Heart right ventricle (tissue), 16 donors: ENCODE data around the gene TMPRSS11E. TPM values are rescaled to one million over a fixed set of nuclear protein-coding genes. Genes with fewer than 3 reads are reported as not detected.

ENCODE experiments used
- ATAC-seq, 8 donors: fragments of 200-7000 bp; cut with Tn5 transposase; one replicate each; pipeline ENCODE4 v1.9.1; 2020; ENCODE audit warnings: mild to moderate bottlenecking in 8 of 8, moderate library complexity in 8 of 8, moderate number of reproducible peaks in 1 of 8
- DNase-seq, 2 donors: peaks; one replicate each; pipeline ENCODE4 v3.0.0-alpha.2; 2020
- H3K27ac ChIP-seq, 10 donors: fragments of 200-600 bp; sonication (generic) in 2 of 10; one replicate each; pipeline versions ENCODE4 v1.5.0 to v1.8.0; 2020 to 2022; ENCODE audit warnings: mild to moderate bottlenecking in 3 of 10
- H3K27me3 ChIP-seq, 7 donors: fragments of 200-600 bp; one replicate each; pipeline ENCODE4 v1.8.0; 2021 to 2022; ENCODE audit warnings: mild to moderate bottlenecking in 2 of 7
- H3K36me3 ChIP-seq, 9 donors: fragments of 200-600 bp; sonication (generic) in 1 of 9; one replicate each; pipeline versions ENCODE4 v1.5.0 to v1.8.0; 2020 to 2022; ENCODE audit warnings: mild to moderate bottlenecking in 2 of 9
- H3K4me1 ChIP-seq, 9 donors: fragments of 200-600 bp; sonication (generic) in 1 of 9; one replicate each; pipeline versions ENCODE4 v1.5.0 to v1.8.0; 2020 to 2022; ENCODE audit warnings: mild to moderate bottlenecking in 4 of 9
- H3K4me3 ChIP-seq, 10 donors: fragments of 200-600 bp; sonication (generic) in 2 of 10; one replicate each; pipeline versions ENCODE4 v1.5.0 to v1.8.0; 2020 to 2022; ENCODE audit warnings: mild to moderate bottlenecking in 7 of 10, moderate library complexity in 2 of 10
- H3K9me3 ChIP-seq, 11 donors: fragments of 200-600 bp in 10 of 11; sonication (generic) in 2 of 11; one replicate each; pipeline versions ENCODE4 v1.5.0 to v1.8.0; 2013 to 2022; ENCODE audit warnings: mild to moderate bottlenecking in 2 of 11, control low read depth in 1 of 11, moderate library complexity in 1 of 11
- WGBS, 2 donors: extraction: QIAGEN DNeasy Blood & Tissue Kit; methylation state at CpG; one replicate each; pipeline ENCODE4 v1.1.7; 2013; ENCODE audit warnings: inconsistent platforms in 1 of 2; 5-methylcytosine and 5-hydroxymethylcytosine counted together
- intact Hi-C, 10 donors: fragments of 100-400 bp; cut with DNase I; formaldehyde crosslinking; loops; one replicate each; pipeline versions ENCODE4 v1.11.1 to v1.14.2; 2022
- polyA plus RNA-seq, 2 donors: library from polyadenylated mRNA; stranded (reverse); fragments of 200-250 nt; gene quantifications; one replicate each; pipeline ENCODE4 v1.2.3, GENCODE V29; 2013
- total RNA-seq, 10 donors: library from RNA; stranded (reverse); fragmentation: NEBNext Ultra II Directional in 3 of 10; extraction: Animal tissue kit (Norgen Biotek cat#: 25700) in 3 of 10; gene quantifications; one replicate each; pipeline versions ENCODE4 v1.2.1 to v1.2.4, GENCODE V29; 2021 to 2023
- TF ChIP-seq, protein P1 (sequence below), 9 donors: fragments of 200-600 bp; sonication (generic) in 2 of 9; IDR thresholded peaks; one replicate each; pipeline versions ENCODE4 v1.5.0 to v1.8.0; 2021 to 2022; ENCODE audit warnings: antibody characterized with exemption in 9 of 9, mild to moderate bottlenecking in 5 of 9, moderate library complexity in 1 of 9
- donor health status: Arrhythmogenic right ventricular cardiomyopathy.
- donor health status: ischemic (EF 13 %, LVEDD 7.1; RV severe dilation, severe dysfunction).
- donor health status: healthy with polysubstance abuse.
- donor health status: DM: no; HTN: yes; CAD: no.
- donor health status: DM: no; HTN: no; CAD: no.
- donor health status: ischemic (EF 25% LVEDD 6.9; RV normal size, moderate dysfunction).
- donor health status: ischemic (EF 25% LVEDD 5.7; RV mildly dilated, moderate dysfunction).
- donor health status: healthy.
- donor health status: DM: yes; HTN: yes; CAD: no.
- donor health status: Ischemic cardiomyopathy.
- donor health status: ischemic (EF 35%, LVEDD 5.7; RV mildly dilated, moderate dysfunction).
- donor health status: nonischemic (EF 11% LVEDD 7.7; RV severe dilation, severe dysfunction).
- donor health status: DM: yes; HTN: yes; CAD: no.
- donor health status: PGD.
- donor health status: ischemic (EF 29% LVEDD 5.4; RV normal size, mild dysfunction).
- donor health status: nonischemic (EF 23%, LVEDD 6.1; RV moderate dilation, normal function).

The TMPRSS11E gene
- total and polyA plus RNA-seq, 12 donors, result 0.06 TPM; not detected in 11

DNA sequence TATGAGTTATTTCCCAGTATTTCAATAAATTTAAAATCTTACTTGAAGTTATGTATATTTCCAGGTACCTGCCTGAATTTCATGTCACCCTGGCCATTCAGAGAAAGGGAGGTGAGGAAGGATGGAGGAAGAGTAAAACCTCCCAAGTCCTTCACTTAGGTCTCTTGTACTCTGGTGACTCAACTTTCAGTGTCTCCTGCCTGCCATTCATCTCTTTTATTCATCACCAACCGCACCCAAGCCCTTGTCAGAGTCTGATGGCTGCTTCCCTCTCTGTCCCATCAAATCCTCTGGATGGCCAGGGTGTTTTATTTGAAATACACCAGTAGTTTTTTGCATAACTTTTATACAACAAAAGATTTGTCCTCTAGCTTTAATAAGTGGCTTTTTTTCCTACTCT lies 17.8 kb downstream of the TMPRSS11E start:
- peaks cover 0 to 5% (median 0%) of the 10 kb centered on the region in 11 donors for H3K9me3 ChIP-seq
- H3K4me1 ChIP-seq, result no peaks in the 10 kb centered on the region
- ATAC-seq (no peak), DNase-seq (no peak)
- H3K27ac ChIP-seq, result no peak overlapping the region
- intact Hi-C loops, result no loop called here
- H3K4me3 ChIP-seq, result no peak overlapping the region
- TF ChIP-seq, protein P1, sequence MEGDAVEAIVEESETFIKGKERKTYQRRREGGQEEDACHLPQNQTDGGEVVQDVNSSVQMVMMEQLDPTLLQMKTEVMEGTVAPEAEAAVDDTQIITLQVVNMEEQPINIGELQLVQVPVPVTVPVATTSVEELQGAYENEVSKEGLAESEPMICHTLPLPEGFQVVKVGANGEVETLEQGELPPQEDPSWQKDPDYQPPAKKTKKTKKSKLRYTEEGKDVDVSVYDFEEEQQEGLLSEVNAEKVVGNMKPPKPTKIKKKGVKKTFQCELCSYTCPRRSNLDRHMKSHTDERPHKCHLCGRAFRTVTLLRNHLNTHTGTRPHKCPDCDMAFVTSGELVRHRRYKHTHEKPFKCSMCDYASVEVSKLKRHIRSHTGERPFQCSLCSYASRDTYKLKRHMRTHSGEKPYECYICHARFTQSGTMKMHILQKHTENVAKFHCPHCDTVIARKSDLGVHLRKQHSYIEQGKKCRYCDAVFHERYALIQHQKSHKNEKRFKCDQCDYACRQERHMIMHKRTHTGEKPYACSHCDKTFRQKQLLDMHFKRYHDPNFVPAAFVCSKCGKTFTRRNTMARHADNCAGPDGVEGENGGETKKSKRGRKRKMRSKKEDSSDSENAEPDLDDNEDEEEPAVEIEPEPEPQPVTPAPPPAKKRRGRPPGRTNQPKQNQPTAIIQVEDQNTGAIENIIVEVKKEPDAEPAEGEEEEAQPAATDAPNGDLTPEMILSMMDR (IDR thresholded peaks at IDR 0.05), result no peak
- 77 to 80% methylated on average over 1 of the region's 1 CpG for WGBS, 2 donors
- H3K27me3 ChIP-seq, result no peaks in the 10 kb centered on the region
- no peaks in the 10 kb centered on the region for H3K36me3 ChIP-seq

DNA sequence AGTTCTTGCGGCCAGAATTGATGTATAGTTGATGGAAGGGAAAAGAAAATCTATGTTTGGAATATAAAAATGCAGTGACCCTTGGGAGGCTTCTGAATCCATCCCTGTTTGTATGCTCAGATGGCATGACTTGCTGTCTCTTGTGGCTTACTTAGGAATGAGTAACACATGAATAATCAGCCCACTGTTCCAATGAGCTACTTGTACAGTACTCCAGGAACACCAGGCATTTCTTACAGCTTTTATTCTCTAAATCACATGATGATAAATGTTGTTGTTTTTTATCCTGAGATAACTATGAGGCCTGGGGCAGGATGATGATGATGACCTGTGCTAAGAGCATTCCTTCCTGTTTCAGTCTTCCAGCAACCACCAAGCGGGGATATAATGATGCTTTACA lies 18.9 kb downstream of the TMPRSS11E start:
- Histone ChIP-seq H3K27me3 (no peaks in the 10 kb centered on the region), H3K4me1 (no peaks in the 10 kb centered on the region), H3K4me3 (no peak overlapping the region), H3K36me3 (no peaks in the 10 kb centered on the region), H3K9me3 (peaks cover 0 to 5% (median 0%) of the 10 kb centered on the region in 11 donors), H3K27ac (no peak overlapping the region)
- whole genome bisulfite sequencing, 2 donors, result 76 to 80% methylated on average over 2 of the region's 2 CpGs
- no peak for DNase-seq
- intact Hi-C loops, result no loop called here
- no peak for ATAC-seq
- TF ChIP-seq, protein P1 (IDR thresholded peaks at IDR 0.05), result no peak

DNA sequence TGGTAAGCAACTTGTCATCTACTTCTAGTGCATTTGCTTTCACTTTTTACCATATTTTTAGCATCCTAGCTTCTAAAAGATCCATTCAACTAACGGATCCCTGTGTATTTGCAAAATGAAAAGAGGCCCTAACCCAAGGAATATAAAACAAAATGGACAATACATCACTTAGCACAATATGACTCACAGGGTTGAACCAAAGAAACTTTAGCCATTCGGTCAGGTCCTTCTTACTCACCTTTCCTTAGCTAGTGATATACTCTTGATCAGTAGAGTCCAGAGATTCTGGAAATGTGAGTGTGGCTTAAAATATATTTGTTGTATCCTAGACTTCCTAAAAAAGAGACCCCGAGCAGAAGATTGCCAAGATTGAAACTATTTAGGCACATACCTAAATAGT lies 19.5 kb downstream of the TMPRSS11E start:
- H3K36me3 ChIP-seq, result no peaks in the 10 kb centered on the region
- H3K27ac ChIP-seq, result no peak overlapping the region
- H3K4me1 ChIP-seq, result no peaks in the 10 kb centered on the region
- no peak for ATAC-seq
- 74 to 76% methylated on average over 3 of the region's 3 CpGs for WGBS, 2 donors
- intact Hi-C loops, result no loop called here
- no peaks in the 10 kb centered on the region for H3K27me3 ChIP-seq
- DNase-seq, result no peak
- TF ChIP-seq, protein P1 (IDR thresholded peaks at IDR 0.05), result no peak
- peaks cover 0 to 5% (median 0%) of the 10 kb centered on the region in 11 donors for H3K9me3 ChIP-seq
- no peak overlapping the region for H3K4me3 ChIP-seq

DNA sequence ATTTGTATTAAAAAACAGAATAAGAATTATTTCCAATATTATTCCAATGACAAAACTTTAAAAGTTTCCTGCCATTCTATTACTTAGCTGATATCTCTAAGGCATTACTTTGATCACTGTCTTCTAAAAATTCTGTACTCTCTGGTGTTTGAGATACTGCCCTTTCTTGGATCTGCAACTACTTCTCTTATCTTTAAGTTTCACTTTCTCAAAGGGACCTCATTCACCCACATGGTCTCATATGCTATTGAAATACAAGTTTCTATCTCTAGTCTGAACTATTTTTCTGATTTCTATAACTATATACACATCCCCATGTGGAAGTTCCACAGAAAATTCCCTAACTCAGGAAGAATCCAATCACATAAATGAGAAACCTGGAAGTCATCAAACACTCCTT lies 22.2 kb downstream of the TMPRSS11E start:
- Histone ChIP-seq H3K27me3 (no peaks in the 10 kb centered on the region), H3K4me1 (no peaks in the 10 kb centered on the region), H3K36me3 (no peaks in the 10 kb centered on the region), H3K4me3 (no peak overlapping the region), H3K9me3 (peaks cover 0 to 7% (median 0%) of the 10 kb centered on the region in 11 donors), H3K27ac (no peak overlapping the region)
- no peak for ATAC-seq
- no peak for DNase-seq
- TF ChIP-seq, protein P1 (IDR thresholded peaks at IDR 0.05), result no peak
- intact Hi-C loops, result no loop called here
